B cell (primary cell): ENCODE measurements around the gene OXNAD1. TPM values are rescaled to one million over a fixed set of nuclear protein-coding genes. Genes with fewer than 3 reads are reported as not detected.

Experiments
- ATAC-seq: fragments of 200-7000 bp; cut with Tn5 transposase; one replicate; pipeline ENCODE4 v1.10.0; 2021; ENCODE audit warnings: low read depth, mild to moderate bottlenecking, moderate number of reproducible peaks, moderate library complexity
- CTCF ChIA-PET: fragments of 350-600 bp; sonication (Branson Sonifier 250); formaldehyde crosslinking; loops from one replicate; lab custom pipeline; 2021; ENCODE audit warnings: antibody characterized with exemption, inconsistent platforms; lab: Charles Lee
- POLR2A ChIA-PET: fragments of 350-600 bp; sonication (Branson Sonifier 250); formaldehyde crosslinking; loops from one replicate; lab custom pipeline; 2021; ENCODE audit warnings: antibody characterized with exemption; lab: Charles Lee
- DNase-seq: peaks from one replicate; pipeline ENCODE4 v3.0.0; 2013
- H2AFZ ChIP-seq: 2 replicates; pipeline ENCODE4 v1.6.1; 2012; ENCODE audit warnings: mild to moderate bottlenecking, low read depth, low read length; ENCODE audit not compliant: insufficient read depth, poor library complexity, severe bottlenecking
- H3K27ac ChIP-seq, 2 donors: 1 replicate in 1 of 2; 2 replicates in 1 of 2; pipeline ENCODE4 v1.5.1; 2012 to 2013; ENCODE audit warnings: low read length in 2 of 2, mild to moderate bottlenecking in 2 of 2, moderate library complexity in 1 of 2
- H3K27me3 ChIP-seq, 4 experiments: fragments of 200-600 bp in 1 of 4; sonication (generic) in 1 of 4; replicated peaks in 1 of 4; 1 replicate in 2 of 4; 2 replicates in 2 of 4; pipeline versions ENCODE4 v1.6.1 to v1.7.0; 2013 to 2016; ENCODE audit warnings: low read length in 3 of 4, mild to moderate bottlenecking in 2 of 4, mixed read lengths in 1 of 4, moderate library complexity in 1 of 4; ENCODE audit not compliant: insufficient read depth in 4 of 4, control insufficient read depth in 3 of 4; ENCODE audit errors: control extremely low read depth in 1 of 4
- H3K36me3 ChIP-seq, 2 experiments: replicated peaks in 1 of 2; 1 replicate in 1 of 2; 2 replicates in 1 of 2; pipeline versions ENCODE4 v1.6.1 to v1.7.1; 2013; ENCODE audit warnings: low read length in 1 of 2; ENCODE audit not compliant: insufficient read depth in 2 of 2, control insufficient read depth in 1 of 2; ENCODE audit errors: control extremely low read depth in 1 of 2, extremely low read depth in 1 of 2
- H3K4me1 ChIP-seq, 2 donors: fragments of 200-600 bp in 1 of 2; sonication (generic) in 1 of 2; 1 replicate in 1 of 2; 2 replicates in 1 of 2; pipeline versions ENCODE4 v1.5.1 to v1.6.1; 2013 to 2017; ENCODE audit warnings: low read length in 2 of 2; ENCODE audit not compliant: control insufficient read depth in 2 of 2, insufficient read depth in 2 of 2
- H3K4me2 ChIP-seq: replicated peaks from 2 replicates; pipeline ENCODE3; 2012; ENCODE audit warnings: mild to moderate bottlenecking, low read depth, low read length; ENCODE audit not compliant: poor library complexity, severe bottlenecking
- H3K4me3 ChIP-seq, 5 experiments: fragments of 200-600 bp in 1 of 5; sonication (generic) in 1 of 5; 1 replicate in 3 of 5; 2 replicates in 2 of 5; pipeline versions ENCODE4 v1.5.1 to v1.7.0; 2011 to 2016; ENCODE audit warnings: low read length in 4 of 5, mild to moderate bottlenecking in 4 of 5, low read depth in 2 of 5, control low read depth in 1 of 5, moderate library complexity in 1 of 5; ENCODE audit not compliant: insufficient read depth in 1 of 5; ENCODE audit errors: control extremely low read depth in 1 of 5, extremely low read depth in 1 of 5
- H3K79me2 ChIP-seq: fragments of 200-600 bp; sonication (generic); one replicate; pipeline ENCODE4 v1.6.0; 2016; ENCODE audit warnings: low read length; ENCODE audit not compliant: control insufficient read depth, insufficient read depth
- H3K9ac ChIP-seq: fragments of 200-600 bp; sonication (generic); 2 replicates; pipeline ENCODE4 v1.6.1; 2017; ENCODE audit warnings: mild to moderate bottlenecking, low read length, moderate library complexity
- H3K9me3 ChIP-seq, 3 donors: one replicate each; pipeline versions ENCODE4 v1.6.1 to v1.7.1; 2013; ENCODE audit warnings: low read length in 2 of 3; ENCODE audit not compliant: control insufficient read depth in 2 of 3, insufficient read depth in 1 of 3; ENCODE audit errors: control extremely low read depth in 1 of 3
- H4K20me1 ChIP-seq: 2 replicates; pipeline ENCODE4 v1.6.0; 2012; ENCODE audit warnings: mild to moderate bottlenecking, low read length; ENCODE audit not compliant: insufficient read depth, control insufficient read depth, poor library complexity, severe bottlenecking
- H3K27ac Mint-ChIP-seq: one replicate; pipeline ENCODE4 v1.8.0; 2021; ENCODE audit warnings: mixed read lengths
- H3K27me3 Mint-ChIP-seq: one replicate; pipeline ENCODE4 v1.8.0; 2021; ENCODE audit warnings: mixed read lengths
- H3K4me1 Mint-ChIP-seq: one replicate; pipeline ENCODE4 v1.8.0; 2021; ENCODE audit warnings: mixed read lengths
- H3K4me3 Mint-ChIP-seq: one replicate; pipeline ENCODE4 v1.8.0; 2021; ENCODE audit warnings: mixed read lengths
- H3K9me3 Mint-ChIP-seq: one replicate; pipeline ENCODE4 v1.8.0; 2022; ENCODE audit warnings: mixed read lengths; ENCODE audit not compliant: insufficient read depth
- EZH2 ChIP-seq: IDR thresholded peaks from 2 replicates; pipeline ENCODE4 v1.6.1; 2012; ENCODE audit warnings: borderline replicate concordance, low read depth, mild to moderate bottlenecking, moderate library complexity, low read length; ENCODE audit not compliant: insufficient read depth, poor library complexity, severe bottlenecking
- WGBS: methylation state at CpG from one replicate; pipeline ENCODE4 v1.1.5; 2013; ENCODE audit warnings: missing lambda C conversion rate; ENCODE audit not compliant: insufficient coverage; 5-methylcytosine and 5-hydroxymethylcytosine counted together
- intact Hi-C: fragments of 100-400 bp; cut with micrococcal nuclease; formaldehyde crosslinking; loops from one replicate; pipeline ENCODE4 v1.10.0; 2022
- polyA plus RNA-seq: library from polyadenylated mRNA; depleted of rRNA; stranded (reverse); fragments of >200 nt; gene quantifications from 2 replicates; pipeline ENCODE4 v1.2.3, GENCODE V29; 2012
- total RNA-seq, 2 donors: library from RNA; stranded (reverse); fragments of 120-200 nt in 1 of 2; gene quantifications; 1 replicate in 1 of 2; 2 replicates in 1 of 2; pipeline versions ENCODE4 v1.2.3 to v1.2.4, GENCODE V29; 2013 to 2022
- TF ChIP-seq, protein P1 (sequence below): fragments of 200-600 bp; IDR thresholded peaks from one replicate; pipeline ENCODE4 v1.8.0; 2022; ENCODE audit warnings: antibody characterized with exemption, mild to moderate bottlenecking

The OXNAD1 gene
- total and polyA plus RNA-seq, 2 donors (not counting 1 experiment from before 2014, with no cell fraction given) = 4.0 to 12.3 TPM

DNA sequence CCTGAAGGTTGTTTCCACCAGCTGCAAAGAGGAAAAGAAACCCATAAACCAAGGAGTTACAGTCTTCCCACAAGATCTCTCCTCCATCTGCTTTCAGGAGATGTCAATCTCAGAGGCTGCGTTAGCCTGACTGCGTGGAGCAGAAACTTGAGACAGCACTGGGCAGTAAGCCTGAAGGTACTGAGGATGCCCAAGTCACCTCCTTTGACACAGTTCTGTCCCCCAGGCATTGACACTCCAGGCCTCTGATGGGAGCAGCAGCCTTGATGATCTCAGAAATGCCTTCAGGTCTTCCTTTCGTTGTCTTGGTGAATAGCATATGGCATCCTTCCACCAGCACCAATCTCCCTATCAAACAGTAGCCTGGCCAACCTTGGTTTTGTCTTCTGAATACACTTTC lies 89.3 kb downstream of the OXNAD1 start:
- no peaks in the 10 kb centered on the region for H3K27me3 ChIP-seq
- ChIA-PET CTCF (interaction anchor here (0.6 kb wide), 1 partner anchor 204 kb away, joined by 3 read pairs; no protein-coding TSS in a partner anchor), POLR2A (interaction anchor here (0.7 kb wide), 1 partner anchor 37 kb away, joined by 3 read pairs; no protein-coding TSS in a partner anchor)
- Mint-ChIP-seq H3K4me3 (no peak overlapping the region), H3K27me3 (no peaks in the 10 kb centered on the region), H3K9me3 (no peaks in the 10 kb centered on the region), H3K4me1 (peaks cover 3% of the 10 kb centered on the region), H3K27ac (no peak overlapping the region)
- ATAC-seq (no peak), DNase-seq (no peak)
- no peaks in the 10 kb centered on the region for H3K9me3 ChIP-seq
- H3K79me2 ChIP-seq = peaks cover 80% of the 10 kb centered on the region
- no peak overlapping the region for H3K27ac ChIP-seq
- no peak overlapping the region for H3K9ac ChIP-seq
- H2AFZ ChIP-seq = no peak overlapping the region
- H3K36me3 ChIP-seq = peaks cover 4 to 76% of the 10 kb centered on the region in 2 experiments
- TF ChIP-seq, protein P1, sequence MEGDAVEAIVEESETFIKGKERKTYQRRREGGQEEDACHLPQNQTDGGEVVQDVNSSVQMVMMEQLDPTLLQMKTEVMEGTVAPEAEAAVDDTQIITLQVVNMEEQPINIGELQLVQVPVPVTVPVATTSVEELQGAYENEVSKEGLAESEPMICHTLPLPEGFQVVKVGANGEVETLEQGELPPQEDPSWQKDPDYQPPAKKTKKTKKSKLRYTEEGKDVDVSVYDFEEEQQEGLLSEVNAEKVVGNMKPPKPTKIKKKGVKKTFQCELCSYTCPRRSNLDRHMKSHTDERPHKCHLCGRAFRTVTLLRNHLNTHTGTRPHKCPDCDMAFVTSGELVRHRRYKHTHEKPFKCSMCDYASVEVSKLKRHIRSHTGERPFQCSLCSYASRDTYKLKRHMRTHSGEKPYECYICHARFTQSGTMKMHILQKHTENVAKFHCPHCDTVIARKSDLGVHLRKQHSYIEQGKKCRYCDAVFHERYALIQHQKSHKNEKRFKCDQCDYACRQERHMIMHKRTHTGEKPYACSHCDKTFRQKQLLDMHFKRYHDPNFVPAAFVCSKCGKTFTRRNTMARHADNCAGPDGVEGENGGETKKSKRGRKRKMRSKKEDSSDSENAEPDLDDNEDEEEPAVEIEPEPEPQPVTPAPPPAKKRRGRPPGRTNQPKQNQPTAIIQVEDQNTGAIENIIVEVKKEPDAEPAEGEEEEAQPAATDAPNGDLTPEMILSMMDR = no peak
- no peak for TF ChIP-seq EZH2
- intact Hi-C loops = no loop called here
- H3K4me1 ChIP-seq = peaks cover 2% of the 10 kb centered on the region in 2 donors
- no peak overlapping the region for H3K4me2 ChIP-seq
- H3K4me3 ChIP-seq = no peak overlapping the region
- peaks cover 30% of the 10 kb centered on the region for H4K20me1 ChIP-seq
- WGBS = 100% methylated on average over 3 of the region's 3 CpGs

Other genes starting within 250 kb of the OXNAD1 start
- gene GALNT15, start 90.5 kb upstream of the OXNAD1 start, total RNA-seq = 0.10 TPM in 1 of 2 replicates, not detected in the other
- gene GALNT15, start 90.5 kb upstream of the OXNAD1 start, polyA plus RNA-seq = not detected in 2 replicates
- gene DPH3, start 269 bp upstream of the OXNAD1 start, total RNA-seq = 11.5 and 12.9 TPM in 2 replicates
- 6.7 and 7.4 TPM in 2 replicates for gene DPH3, start 269 bp upstream of the OXNAD1 start, polyA plus RNA-seq
- 151 and 156 TPM in 2 replicates for gene RFTN1, start 248.5 kb downstream of the OXNAD1 start, total RNA-seq
- 32.4 and 42.7 TPM in 2 replicates for gene RFTN1, start 248.5 kb downstream of the OXNAD1 start, polyA plus RNA-seq